Fibroblast of lung (primary cell): ENCODE results near the gene PDE4B.

Experiments used
- EZH2 ChIP-seq: IDR thresholded peaks from 2 replicates; pipeline ENCODE4 v1.5.1; 2012; ENCODE audit warnings: low read length, control low read depth, mild to moderate bottlenecking; ENCODE audit errors: missing control alignments
- TF ChIP-seq, protein P1 (sequence below), 2 donors: IDR thresholded peaks in 1 of 2; conservative IDR thresholded peaks in 1 of 2; 1 replicate in 1 of 2; 2 replicates in 1 of 2; pipeline ENCODE4 v1.5.1; 2011 to 2012; ENCODE audit warnings: low read length in 2 of 2, control low read depth in 1 of 2, inconsistent platforms in 1 of 2, low read depth in 1 of 2, mild to moderate bottlenecking in 1 of 2

DNA sequence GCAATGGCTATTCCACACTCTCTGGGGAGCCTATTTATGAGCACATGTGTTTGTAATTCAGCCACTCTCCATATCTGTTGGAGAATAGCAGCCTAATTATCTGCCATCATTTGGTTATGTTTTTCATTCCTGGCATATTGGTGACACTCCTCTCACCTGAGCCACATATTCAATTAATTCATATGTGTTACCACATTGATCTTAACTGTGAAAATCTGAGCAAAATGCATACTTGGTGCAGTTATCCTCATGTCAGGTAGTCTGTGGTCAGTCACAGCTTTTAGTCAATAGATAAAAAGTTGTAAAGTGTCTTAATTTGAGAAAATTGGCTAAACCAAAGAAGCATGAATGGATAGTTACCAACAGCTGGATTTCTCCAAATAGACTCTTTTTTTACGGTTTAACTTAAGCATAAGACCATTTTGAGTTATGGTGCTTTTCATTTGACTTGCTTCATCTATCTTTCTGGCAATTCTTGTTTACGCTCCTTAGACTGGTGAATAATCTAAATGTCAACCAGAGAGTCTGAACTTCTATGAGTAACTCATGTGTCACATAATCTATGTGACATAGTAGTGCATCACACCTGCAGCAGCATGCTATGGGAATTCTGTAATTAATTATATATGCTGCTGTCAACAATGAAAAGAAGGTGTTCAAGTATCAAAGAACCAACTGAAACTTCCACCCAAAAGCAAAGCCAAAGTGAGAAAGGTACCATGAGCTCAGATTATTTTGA lies 553.5 kb downstream of the PDE4B start:
- TF ChIP-seq, protein P1, sequence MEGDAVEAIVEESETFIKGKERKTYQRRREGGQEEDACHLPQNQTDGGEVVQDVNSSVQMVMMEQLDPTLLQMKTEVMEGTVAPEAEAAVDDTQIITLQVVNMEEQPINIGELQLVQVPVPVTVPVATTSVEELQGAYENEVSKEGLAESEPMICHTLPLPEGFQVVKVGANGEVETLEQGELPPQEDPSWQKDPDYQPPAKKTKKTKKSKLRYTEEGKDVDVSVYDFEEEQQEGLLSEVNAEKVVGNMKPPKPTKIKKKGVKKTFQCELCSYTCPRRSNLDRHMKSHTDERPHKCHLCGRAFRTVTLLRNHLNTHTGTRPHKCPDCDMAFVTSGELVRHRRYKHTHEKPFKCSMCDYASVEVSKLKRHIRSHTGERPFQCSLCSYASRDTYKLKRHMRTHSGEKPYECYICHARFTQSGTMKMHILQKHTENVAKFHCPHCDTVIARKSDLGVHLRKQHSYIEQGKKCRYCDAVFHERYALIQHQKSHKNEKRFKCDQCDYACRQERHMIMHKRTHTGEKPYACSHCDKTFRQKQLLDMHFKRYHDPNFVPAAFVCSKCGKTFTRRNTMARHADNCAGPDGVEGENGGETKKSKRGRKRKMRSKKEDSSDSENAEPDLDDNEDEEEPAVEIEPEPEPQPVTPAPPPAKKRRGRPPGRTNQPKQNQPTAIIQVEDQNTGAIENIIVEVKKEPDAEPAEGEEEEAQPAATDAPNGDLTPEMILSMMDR (conservative IDR thresholded peaks at IDR 0.05 in 1 of 2, IDR thresholded peaks at IDR 0.05 in 1 of 2; ENCODE audit: low read depth in 1 of 2, low read length in 2 of 2) = no peak
- TF ChIP-seq EZH2 = no peak
